KBM-7 (cell line): ENCODE results near the gene LRRC1.
A peak's percentile ranks its signal among the peaks of the same experiment; 100 is the strongest.

Experiments used
- DNase-seq: peaks from one replicate; pipeline ENCODE4 v3.0.0-alpha.2; 2015
- in situ Hi-C: fragments of 300-500 bp; cut with MboI; formaldehyde crosslinking; loops from 2 replicates; pipeline ENCODE4 v1.14.3; 2020; ENCODE audit warnings: low sequenced_read_pairs, low pct_unique_long_range_greater_than_20kb, mixed read lengths

Gene LRRC1

GRCh38 chr6:53862662-53863462 is 68.1 kb downstream of the LRRC1 start:
- no peak for DNase-seq
- in situ Hi-C loops, result no loop called here

- no peak for DNase-seq
- in situ Hi-C loops, result no loop called here
Measured at GRCh38 chr6:53864781-53865180, 70.0 kb downstream of the LRRC1 start.

DNA sequence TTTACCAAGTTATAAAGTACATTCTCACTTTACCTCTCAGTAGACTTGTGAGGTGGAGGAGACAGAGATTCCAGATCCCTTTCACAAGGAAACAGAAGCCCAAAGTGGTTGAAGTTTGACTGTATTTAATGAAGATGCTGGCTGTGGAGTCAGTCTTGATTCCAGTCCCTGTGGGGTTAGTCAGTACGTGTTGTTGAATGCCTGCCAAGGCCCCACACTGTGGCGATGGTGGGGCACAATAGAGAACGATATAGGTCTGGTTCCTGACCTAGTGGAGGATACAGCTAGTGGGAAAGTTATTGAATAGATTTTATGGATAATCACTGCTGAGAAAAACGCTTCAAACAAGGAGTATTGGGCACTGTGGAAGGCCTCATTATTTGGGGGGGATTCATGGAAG is 71.4 kb downstream of the LRRC1 start:
- in situ Hi-C loops, result no loop called here

DNA sequence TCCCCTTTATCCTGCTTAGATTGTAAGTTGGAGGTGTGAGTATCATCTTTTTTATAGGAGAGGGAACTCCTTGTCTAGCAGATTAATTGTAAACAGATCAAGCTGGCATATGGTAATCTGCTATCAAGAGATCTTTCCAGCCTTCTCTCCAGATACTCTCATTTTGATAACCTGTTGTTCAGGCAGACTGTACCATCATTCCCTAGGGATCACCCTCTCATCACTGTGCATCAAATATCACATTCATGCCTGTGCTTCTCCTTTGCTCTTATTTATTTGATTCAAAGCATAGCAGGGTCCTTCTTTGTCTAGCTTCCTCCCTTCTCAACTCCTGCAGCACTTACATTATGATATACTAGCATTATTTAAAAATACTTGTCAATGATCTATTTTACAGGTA is 73.8 kb downstream of the LRRC1 start:
- DNase-seq, result no peak
- in situ Hi-C loops, result no loop called here

More for the DNA sequence above, 71.4 kb downstream of the LRRC1 start:
- no peak for DNase-seq

DNA sequence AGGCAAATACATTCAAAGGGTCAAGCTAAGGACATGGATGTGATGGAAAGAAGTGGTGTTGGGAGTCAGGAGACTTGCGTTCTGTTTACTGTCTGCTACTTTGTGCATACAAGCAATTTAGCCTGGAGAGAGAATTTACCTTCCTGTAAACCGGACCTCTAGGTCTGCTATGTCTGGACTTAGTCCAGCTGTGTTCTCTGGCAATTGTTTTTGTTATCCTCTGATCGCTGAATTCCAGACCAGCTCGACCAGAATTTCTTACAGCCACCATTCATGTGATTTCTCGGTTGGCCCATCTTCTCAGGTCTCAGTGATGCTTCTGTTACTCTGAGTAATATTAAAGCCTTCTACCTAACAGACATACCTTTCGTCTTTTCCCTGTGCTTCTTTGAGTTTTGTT is 75.2 kb downstream of the LRRC1 start:
- in situ Hi-C loops, result no loop called here
- no peak for DNase-seq

DNA sequence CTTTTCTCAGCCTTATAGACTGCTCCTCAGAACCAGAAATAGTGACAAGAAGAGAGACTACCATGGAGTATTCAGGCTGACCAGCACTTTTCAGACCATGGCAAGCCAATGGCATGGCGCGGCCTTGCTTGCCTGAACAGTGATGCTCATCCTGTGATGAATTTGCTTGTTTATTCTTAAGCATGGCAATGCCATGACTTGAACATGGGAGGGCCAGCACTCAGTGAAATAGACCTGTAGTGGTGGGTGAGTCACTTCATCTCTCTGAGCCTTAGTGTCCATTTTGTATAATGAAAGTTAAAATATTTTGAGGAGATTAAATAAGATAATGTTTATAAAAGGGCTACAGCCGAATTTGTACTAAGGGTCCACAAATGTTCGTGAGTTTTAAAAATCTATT is 79.1 kb downstream of the LRRC1 start:
- no peak for DNase-seq

GRCh38 chr6:53874964-53875363 is 80.2 kb downstream of the LRRC1 start:
- DNase-seq, result no peak
- in situ Hi-C loops, result no loop called here

More for the DNA sequence above, 79.1 kb downstream of the LRRC1 start:
- in situ Hi-C loops, result no loop called here

DNA sequence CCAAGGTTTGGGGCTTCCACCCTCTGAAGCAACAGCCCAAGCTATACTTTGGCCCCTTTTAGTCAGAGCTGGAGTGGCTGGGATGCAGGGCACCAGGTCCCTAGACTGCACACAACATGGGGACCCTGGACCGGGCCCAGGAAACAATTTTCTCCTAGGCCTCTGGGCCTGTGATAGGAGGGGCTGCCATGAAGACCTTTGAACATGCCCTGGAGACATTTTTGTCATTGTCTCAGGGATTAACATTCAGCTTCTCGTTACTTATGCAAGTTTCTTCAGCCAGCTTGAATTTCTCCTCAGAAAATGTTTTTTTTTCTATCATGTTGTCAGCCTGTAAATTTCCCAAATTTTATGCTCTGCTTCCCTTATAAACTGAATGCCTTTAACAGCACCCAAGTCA is 82.3 kb downstream of the LRRC1 start:
- DNase-seq, result no peak
- in situ Hi-C loops, result no loop called here

- no peak for DNase-seq
- in situ Hi-C loops, result no loop called here
Measured at GRCh38 chr6:53878808-53879207, 84.0 kb downstream of the LRRC1 start.

- in situ Hi-C loops, result no loop called here
- no peak for DNase-seq
Measured at GRCh38 chr6:53879608-53880007, 84.8 kb downstream of the LRRC1 start.

DNA sequence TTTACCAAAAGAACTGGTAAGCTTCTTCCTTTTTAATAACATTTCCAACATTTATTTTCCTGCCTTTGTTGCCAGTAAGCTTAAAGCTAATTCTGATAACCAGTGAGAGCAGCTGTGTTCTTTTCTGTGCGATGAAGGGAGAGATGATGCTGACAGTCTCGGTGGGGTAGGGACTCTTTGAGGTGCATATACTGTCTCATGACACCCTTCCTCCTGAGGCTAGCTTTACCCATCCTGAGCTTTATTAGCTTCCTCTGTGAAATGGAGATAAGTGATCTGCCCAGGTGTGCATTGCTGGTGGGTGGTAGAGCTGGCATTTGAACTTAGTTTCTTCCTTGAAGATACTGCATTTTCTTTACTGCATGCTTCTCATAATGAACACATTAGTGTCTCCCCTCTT is 92.5 kb downstream of the LRRC1 start:
- in situ Hi-C loops, result no loop called here
- no peak for DNase-seq

GRCh38 chr6:53888931-53889330 is 94.1 kb downstream of the LRRC1 start:
- DNase-seq, result no peak

DNA sequence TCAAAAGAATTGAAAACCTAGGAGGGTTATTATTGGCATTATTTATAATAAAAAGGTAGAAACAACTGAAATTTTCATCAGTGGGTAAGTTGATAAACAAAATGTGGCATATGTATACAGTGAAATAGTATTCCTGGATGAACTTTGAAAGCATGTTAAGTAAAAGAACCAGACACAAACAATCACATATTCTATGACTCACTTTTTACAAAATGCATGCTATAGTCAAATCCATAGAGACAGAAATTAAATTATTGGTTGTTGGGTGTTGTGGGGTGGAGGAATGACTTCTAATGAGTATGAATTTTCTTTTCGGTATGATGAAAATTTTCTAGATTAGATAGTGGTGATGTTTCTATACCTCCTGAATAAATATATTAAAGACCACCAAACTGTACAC is 94.6 kb downstream of the LRRC1 start:
- in situ Hi-C loops, result no loop called here
- no peak for DNase-seq

More at GRCh38 chr6:53888931-53889330, 94.1 kb downstream of the LRRC1 start:
- in situ Hi-C loops, result no loop called here

GRCh38 chr6:53892707-53893106 is 97.9 kb downstream of the LRRC1 start:
- in situ Hi-C loops, result no loop called here
- DNase-seq, result no peak

DNA sequence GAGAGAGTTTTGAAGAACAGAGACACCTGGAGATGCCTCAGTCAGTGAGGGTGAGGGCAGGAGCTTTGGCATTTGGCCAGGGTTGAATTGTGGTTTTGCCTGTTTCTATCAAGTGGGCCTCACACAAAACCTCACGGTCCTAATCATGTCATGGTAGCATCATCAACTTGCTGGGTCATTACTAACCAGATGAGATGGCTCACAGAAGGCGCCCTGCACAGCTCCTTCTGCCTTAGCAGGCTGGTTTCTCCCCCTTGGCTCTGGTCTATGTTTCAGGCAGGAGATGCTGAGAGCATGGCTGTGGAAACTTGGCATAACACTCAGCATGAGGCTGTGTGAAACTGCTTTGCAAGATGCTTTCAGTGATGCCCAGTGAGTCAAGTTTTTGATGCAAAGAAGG is 99.3 kb downstream of the LRRC1 start:
- peak; percentile 45 for DNase-seq

DNA sequence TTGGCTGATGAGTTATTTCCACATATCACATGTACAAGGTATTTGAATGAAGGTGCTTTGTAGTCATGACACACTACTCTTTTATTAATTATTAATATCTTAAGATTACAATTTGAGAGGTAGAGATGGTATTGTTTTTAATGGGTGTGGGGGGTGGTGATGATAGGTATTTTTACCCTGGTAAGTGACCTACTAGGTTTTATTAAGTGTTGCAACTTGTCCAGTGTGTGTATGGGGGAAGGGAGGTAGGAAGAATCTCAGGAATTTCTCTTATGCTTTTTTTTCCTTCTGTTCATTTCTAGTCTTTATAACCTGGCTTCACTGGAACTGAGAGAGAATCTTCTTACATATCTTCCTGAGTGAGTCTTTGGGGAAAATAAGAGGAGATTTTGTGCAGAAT is 101.4 kb downstream of the LRRC1 start:
- in situ Hi-C loops, result no loop called here
- DNase-seq, result no peak

More for the DNA sequence above, 99.3 kb downstream of the LRRC1 start:
- in situ Hi-C loops, result no loop called here

- in situ Hi-C loops, result no loop called here
Measured at GRCh38 chr6:53898026-53898795, 103.4 kb downstream of the LRRC1 start.

GRCh38 chr6:53899512-53899911 is 104.7 kb downstream of the LRRC1 start:
- DNase-seq, result no peak
- in situ Hi-C loops, result no loop called here

More at GRCh38 chr6:53898026-53898795, 103.4 kb downstream of the LRRC1 start:
- no peak for DNase-seq

DNA sequence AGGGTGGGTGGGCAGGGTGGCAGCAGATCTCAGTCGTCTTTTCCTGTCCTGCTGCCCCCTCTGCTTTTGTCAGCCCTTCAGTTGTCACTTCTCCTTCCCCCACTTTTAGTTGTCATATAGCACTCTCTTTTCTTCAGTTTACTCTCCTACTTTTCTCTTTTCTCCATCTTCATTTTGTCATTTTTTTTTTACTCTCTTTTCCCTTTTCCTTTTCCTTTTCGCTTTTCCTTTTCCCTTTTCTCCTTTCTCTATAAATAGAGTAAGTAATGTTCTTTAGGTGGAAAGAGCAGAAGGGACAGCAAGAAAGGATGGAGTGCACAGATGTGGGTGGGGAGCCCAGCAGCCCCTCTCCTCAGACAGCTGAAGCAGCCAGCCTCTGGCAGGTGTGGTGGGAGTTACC is 108.6 kb downstream of the LRRC1 start:
- no peak for DNase-seq
- in situ Hi-C loops, result no loop called here

DNA sequence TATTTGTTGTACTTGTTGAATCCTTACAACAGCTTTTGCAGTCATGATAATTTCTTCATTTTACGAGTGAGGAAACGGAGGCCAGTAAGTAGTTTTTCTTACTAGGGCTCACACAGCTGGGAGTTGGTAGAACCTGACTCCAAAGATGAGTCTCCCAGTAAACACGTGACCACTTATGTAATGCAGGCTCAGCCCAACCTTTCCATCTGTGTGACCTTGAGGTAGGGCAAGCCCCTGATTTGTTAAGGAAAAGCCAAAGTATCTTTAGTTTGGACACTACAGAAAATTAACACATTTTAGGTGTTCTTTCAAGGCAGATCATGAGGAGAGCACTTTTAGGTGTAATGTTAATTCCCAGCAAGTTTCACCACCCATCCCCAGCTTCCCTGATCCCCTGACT is 111.3 kb downstream of the LRRC1 start:
- DNase-seq, result no peak
- in situ Hi-C loops, result no loop called here
